GM21360 (cell line): ENCODE results near the gene CCL2.
"Not testable (repeated sequence)": the region's sequence is repeated elsewhere in the genome, so short reads cannot be mapped to it uniquely, and the experiment has no call there.

Source experiments
- ATAC-seq: cut with Tn5 transposase; IDR thresholded peaks from one replicate; pipeline ENCODE4 v1.9.1; 2021; ENCODE audit warnings: mild to moderate bottlenecking, moderate library complexity; ENCODE audit not compliant: unreplicated experiment

Gene CCL2

GRCh38 chr17:34254651-34255380, at the start of gene CCL2:
TSS of gene CCL2 (plus strand) at chr17:34255285. CDS start at chr17:34255350, 65 bp downstream.
- no peak for ATAC-seq

DNA sequence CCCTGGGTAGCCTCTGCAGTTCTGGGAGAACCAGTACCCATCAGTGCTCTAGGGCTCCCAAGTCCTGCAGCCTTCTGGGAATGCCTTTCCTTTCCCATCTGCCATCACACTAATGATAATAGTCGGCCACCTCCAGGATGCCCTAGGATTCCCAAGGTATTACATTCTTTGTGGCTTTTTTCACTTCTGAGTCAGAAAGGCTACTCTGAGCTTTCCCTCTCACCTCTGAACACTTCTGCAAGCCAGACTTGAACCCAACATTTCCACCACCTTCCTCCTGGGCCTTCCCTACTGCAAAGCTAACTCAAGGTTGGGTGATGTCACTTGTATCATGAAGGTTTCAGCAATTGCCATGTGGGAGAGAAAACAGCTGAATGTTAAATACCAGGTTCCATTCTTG, 49.7 kb upstream of the CCL2 start:
- ATAC-seq = no peak

GRCh38 chr17:34206569-34206968, 48.5 kb upstream of the CCL2 start:
- ATAC-seq = no peak

DNA sequence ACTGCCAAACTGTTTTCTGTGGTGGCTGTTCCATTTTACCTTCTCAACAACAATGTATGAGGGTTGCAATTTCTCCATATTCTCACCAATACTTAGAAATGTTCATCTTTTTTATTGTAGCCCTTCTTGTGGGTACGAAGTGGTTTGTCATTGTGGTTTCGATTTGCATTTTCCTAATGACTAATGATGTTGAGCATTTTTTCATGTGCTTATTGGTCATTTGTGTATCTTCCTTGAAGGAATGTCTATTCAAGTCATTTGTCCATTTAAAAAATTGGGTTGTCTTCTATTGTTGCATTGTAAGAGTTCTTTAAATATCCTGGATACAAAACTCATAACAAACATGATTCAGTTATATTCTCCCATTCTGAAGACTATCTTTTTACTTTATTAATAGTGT, 47.5 kb upstream of the CCL2 start:
- ATAC-seq = no peak

DNA sequence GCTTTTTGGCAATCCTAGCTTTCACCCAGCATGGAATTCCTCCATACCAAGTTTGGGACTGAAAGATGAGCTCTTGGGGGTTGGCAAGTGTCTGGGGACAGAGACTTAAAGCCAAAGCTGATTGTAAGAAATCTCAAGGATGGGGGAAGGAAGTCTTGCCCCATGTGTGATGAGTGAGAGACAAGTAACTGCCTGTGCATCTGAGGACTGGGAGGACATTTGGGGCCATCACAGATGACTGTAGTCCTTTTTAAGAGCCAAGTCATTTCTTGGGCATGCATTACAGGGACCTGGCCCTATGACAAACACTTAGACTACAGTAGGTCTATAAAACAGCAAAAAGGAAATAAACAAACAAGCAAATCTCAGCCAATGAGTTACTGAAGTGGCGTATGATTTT, 36.3 kb upstream of the CCL2 start:
- ATAC-seq = no peak

- no peak for ATAC-seq
These were observed 35.7 kb upstream of the CCL2 start for GRCh38 chr17:34219405-34219804.

DNA sequence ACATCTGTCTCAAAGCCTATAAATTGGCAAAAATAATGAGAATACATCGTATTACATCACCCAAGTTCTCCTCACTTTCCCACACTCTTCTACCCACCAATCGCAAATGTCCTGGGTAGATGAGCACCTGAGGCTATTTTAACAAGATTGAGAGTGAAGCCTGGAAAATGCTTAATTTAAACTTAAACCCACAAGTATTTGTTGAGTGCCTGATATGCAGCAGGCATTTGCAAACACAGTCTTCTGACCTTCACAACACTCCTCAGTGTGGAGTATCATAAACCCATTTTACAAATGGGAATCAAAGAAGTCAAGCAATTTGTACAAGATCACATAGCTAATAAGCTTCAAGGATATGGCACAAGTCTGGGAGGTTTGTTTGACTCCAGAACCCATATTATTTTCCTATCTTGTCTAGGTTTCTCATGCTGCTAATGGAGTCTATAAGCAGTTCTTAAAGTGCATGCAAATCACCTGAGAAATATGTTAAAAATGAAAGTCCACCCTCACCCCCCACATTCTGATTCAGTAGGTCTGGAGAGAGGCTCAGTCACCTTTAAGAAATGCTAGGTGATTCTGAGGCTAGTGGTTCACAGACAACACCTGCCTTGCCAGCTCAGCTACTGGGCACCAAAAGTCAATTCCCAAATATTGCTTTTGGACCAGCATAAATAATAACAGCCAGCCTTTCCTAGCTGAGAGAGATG, 34.9 kb upstream of the CCL2 start:
- ATAC-seq = no peak

- ATAC-seq = no peak
These were observed 34.2 kb upstream of the CCL2 start for GRCh38 chr17:34220752-34221395.

DNA sequence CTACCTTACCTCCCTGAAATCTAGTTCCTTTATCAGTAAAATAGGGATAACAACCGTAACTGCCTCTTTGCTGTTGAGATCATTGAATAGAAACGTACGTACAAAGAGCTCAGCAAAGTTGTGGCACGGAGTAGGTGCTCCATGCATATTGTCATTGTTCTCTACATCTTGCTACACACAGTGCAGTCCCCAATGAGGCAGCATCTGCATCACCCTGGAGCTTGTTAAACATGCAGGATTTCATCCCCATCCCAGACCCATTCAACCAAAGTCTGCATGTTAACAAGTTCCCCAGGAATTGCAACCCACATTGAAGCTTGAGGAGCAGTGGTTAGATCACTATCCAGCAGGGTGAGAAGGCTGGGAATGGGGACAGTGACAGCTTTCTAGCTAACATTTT, 33.7 kb upstream of the CCL2 start:
- ATAC-seq = no peak

DNA sequence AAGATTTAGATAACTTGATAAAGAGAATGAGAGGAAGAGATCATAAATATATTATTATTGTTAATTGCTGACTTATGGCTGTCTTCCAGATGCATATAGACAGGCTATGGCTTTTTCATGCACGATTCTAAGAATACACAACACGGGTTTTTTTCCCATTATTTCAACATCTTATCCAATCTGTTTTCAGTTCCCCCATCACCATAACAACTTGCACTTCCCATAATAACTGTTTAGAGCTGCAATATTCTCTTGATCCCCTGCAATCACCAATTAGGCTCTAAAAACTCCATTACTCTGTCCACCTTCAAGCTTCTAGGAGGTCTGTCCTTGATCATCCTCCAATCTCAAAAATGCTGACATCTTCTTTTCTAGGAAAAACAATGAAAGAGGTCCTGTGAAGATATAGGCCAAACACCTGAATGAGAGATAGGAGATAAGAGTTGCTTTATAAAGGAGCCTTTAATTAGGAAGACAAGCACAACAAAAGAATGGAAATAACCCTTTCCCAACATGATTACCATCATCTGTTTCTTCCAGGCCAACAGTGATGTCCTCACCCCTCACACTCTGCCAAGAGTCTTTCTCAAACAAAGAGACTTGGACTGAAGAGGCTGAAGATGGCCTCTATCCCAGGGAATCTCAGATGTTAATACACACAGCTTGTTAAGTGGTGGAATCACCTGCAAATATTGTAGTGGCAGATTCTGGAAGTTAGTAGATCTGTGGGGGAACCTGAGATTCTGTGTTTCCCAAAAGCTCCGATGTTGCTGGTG, 32.2 kb upstream of the CCL2 start:
- ATAC-seq = no peak

DNA sequence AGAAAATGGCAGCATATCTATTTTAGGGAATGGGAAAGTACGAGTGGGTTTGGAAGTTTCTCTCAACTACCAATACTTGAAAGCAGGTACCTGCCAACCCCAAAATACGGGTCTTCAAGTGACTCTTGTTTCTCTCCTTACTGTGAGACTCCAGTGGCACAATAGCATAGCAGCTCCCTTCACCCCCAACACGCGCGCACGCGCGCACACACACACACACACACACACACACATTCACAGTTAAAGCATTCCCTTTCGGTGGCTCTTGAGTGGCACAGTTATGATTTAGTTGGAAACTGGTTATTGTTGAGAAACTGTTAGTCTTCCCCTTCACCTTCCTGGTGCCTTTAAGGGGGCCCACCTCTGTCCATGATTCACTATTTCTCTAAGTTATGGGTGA, 30.0 kb upstream of the CCL2 start:
- ATAC-seq = no peak

DNA sequence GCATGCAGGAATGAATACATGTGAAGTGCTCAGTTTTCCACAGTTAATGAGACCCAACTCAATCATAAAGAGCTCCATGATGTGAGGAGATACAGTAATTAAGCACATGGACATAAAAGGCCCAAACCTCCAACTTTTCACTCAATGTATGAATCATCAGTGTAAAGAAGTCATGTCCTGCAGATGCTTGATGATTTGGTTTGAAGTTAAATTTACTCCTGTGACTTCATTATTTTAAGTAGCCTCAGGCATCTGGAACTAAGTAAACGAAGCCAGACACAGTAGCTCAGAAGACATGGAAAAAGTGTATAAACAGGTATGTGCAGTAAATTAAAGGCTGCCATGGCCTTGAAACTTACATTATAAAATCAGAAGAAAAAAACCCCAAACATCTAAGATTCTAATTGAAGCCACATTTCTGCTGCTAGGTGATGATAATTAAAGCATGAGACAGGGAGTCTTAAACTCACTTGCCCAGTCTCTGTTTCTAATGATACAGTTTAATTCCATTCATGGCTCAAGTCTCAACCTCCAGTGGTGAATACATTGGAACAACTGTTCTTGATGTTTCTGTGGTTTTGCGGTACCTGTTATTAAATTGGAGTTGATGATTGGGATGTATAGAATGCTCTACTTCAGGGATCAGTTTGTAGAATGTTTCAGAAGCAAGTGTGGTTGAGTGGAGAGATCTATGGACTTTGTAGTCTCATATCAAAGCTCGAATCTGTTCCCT, 28.9 kb upstream of the CCL2 start:
- no peak for ATAC-seq

DNA sequence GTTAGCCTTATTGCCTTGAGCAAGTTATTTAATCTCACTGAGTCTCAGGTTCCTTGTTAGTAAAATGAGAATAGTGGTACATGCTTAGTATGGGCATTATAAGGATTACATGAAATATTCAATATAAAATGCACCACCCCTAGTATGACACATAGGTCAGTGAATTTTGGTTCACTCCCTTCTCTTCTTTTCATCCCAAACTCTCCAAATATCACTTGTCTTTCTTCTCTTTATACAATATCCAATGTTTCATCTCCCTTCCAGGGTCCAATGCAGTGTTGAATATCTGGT, 28.4 kb upstream of the CCL2 start:
- ATAC-seq = no peak

DNA sequence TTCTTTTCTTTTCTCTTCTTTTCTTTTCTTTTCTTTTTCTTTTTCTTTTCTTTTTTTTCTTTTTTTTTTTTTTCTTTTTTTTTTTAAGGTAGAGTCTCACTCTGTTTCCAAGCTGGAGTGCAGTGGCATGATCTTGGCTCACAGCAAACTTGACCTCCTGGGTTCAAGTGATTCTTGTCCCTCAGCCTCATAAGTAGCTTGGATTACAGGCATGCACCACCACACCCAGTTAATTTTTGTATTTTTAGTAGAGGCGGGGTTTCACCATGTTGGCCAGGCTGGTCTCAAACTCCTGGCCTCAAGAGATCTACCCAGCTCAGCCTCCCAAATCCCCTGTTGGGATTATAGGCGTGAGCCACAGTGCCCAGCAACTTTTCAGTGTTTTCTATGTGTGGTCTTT, 27.8 kb upstream of the CCL2 start:
- ATAC-seq = not testable (repeated sequence)

DNA sequence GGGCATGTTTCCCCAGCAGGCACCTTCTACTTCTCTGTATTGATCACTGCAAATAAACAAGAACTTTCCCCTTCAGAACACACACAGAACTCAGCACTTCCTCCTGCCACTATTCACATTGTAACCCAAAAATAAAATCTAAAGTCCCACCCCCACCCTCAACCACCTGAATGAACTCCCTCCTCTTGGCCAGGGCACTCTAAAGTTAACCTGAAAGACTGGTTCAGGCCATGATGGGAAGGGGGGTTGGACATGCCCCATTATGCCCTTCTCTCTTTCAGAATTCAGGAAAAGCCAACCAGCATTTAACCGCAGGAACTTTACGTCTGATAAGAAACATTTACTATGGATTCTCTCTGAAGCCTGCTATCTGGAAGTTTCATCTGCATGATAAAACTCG, 27.4 kb upstream of the CCL2 start:
- no peak for ATAC-seq

GRCh38 chr17:34228781-34229180, 26.3 kb upstream of the CCL2 start:
- no peak for ATAC-seq

DNA sequence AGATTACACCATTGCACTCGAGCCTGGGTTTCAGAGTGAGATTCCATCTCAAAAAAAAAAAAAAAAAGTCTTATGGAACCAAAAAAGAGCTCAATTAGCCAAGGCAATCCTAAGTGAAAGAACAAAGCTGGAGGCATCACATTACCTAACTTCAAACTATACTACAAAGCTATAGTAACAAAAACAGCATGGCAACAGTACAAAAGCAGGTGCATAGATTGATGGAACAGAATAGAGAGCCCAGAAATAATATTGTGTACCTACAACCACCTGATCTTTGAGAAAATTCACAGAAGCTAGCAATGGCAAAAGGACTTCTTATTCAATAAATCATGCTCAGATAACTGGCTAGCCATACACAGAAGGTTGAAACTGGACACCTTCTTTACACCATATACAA, 24.7 kb upstream of the CCL2 start:
- ATAC-seq = no peak

- no peak for ATAC-seq
These were observed 20.5 kb upstream of the CCL2 start for GRCh38 chr17:34234616-34235015.

DNA sequence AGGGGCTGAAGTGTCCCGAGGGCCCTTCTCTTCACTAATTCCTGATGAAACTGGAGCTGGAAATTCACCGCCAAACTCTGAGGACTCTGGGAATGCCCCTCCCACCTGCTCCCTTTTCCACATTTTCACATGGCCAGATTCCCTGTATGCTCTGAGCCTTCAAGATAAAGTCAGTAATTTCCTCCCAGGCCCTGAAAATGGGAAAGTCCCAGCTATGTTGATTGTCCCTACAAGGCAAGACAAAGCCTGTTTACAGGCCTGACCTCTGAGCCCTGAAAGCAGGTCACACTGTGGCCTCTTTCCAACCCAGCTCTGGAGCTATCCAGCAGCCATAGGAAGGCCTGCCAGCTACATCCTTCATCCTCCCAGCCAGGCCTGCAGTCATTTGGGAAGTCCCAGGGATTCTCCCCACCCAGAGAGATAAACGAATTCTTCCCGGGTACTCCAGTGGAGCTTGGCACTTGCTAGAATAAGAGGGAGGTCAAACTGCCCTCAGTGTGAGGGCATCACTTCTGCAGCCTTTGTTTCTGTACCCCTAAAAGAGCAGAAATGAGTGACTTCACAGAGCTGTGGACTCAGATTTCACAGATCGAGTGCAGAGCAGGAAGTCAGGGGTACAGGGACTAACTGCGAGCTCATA, 19.6 kb upstream of the CCL2 start:
- ATAC-seq = no peak

DNA sequence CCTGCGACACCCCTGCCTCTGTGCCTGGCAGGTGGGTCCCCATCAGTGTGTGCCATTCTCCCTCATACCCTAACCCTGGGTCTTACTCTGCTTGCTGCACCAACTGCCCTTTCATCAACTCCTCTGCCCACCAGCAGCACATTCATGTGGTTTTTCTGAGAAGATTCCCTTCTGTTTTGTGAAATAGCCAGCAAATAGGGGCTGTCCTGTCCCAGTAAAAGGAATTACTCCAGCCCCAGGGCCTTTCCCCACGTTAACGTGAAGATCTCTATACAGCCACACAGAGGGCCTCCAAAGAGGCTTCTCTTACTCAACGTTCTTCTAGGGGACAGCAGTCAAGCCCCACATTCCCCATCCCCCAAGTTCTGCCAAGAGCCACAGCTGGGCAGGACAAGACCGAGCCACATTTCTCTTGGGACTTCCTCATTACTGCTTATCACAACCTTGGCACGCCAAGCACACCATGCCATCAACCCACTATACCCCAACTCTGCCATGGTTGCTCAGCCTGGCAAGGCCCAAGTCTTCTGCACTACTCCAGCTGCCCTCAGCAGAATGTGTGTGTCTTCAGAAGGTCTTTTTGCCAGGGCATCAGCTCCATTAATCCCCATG, 18.7 kb upstream of the CCL2 start:
- ATAC-seq = no peak
